KBM-7 (cell line): ENCODE data around the gene GTF2B.
"Not testable (repeated sequence)": the region's sequence is repeated elsewhere in the genome, so short reads cannot be mapped to it uniquely, and the experiment has no call there.

Experiments used
- DNase-seq: peaks from one replicate; pipeline ENCODE4 v3.0.0-alpha.2; 2015
- in situ Hi-C: fragments of 300-500 bp; cut with MboI; formaldehyde crosslinking; loops from 2 replicates; pipeline ENCODE4 v1.14.3; 2020; ENCODE audit warnings: low sequenced_read_pairs, low pct_unique_long_range_greater_than_20kb, mixed read lengths

Gene GTF2B

GRCh38 chr1:88891318-88891950 lies at the start of gene GTF2B:
GTF2B (minus strand) TSS chr1:88891567; CDS start chr1:88891499, 68 bp downstream.
- in situ Hi-C loops: no loop called here
- DNase-seq: peak; percentile 94

- in situ Hi-C loops, DNase-seq: not testable (repeated sequence)
Observed at GRCh38 chr1:88938528-88938927, 47.2 kb upstream of the GTF2B start.

- DNase-seq: no peak
- in situ Hi-C loops: no loop called here
Observed at GRCh38 chr1:88936760-88937342, 45.5 kb upstream of the GTF2B start.

GRCh38 chr1:88936223-88936523 lies 44.8 kb upstream of the GTF2B start:
- in situ Hi-C loops: no loop called here
- no peak for DNase-seq

GRCh38 chr1:88935522-88936222 lies 44.3 kb upstream of the GTF2B start:
- DNase-seq: peak; percentile 31

GRCh38 chr1:88930176-88930575 lies 38.8 kb upstream of the GTF2B start:
- in situ Hi-C loops, DNase-seq: not testable (repeated sequence)

More at GRCh38 chr1:88935522-88936222, 44.3 kb upstream of the GTF2B start:
- in situ Hi-C loops: no loop called here

- DNase-seq: no peak
- in situ Hi-C loops: no loop called here
Observed at GRCh38 chr1:88923224-88923623, 31.9 kb upstream of the GTF2B start.

- no peak for DNase-seq
- in situ Hi-C loops: no loop called here
Observed at GRCh38 chr1:88922214-88922613, 30.8 kb upstream of the GTF2B start.

GRCh38 chr1:88920845-88921244 lies 29.5 kb upstream of the GTF2B start:
- DNase-seq: no peak

GRCh38 chr1:88917321-88918025 lies 26.1 kb upstream of the GTF2B start:
- peak; percentile 23 for DNase-seq
- in situ Hi-C loops: no loop called here

More at GRCh38 chr1:88920845-88921244, 29.5 kb upstream of the GTF2B start:
- in situ Hi-C loops: no loop called here

GRCh38 chr1:88916883-88917282 lies 25.5 kb upstream of the GTF2B start:
- in situ Hi-C loops: no loop called here
- DNase-seq: no peak

- in situ Hi-C loops, DNase-seq: not testable (repeated sequence)
Observed at GRCh38 chr1:88911800-88912199, 20.4 kb upstream of the GTF2B start.

- DNase-seq: no peak
- in situ Hi-C loops: no loop called here
Observed at GRCh38 chr1:88911161-88911560, 19.8 kb upstream of the GTF2B start.

GRCh38 chr1:88910401-88910800 lies 19.0 kb upstream of the GTF2B start:
- in situ Hi-C loops: no loop called here
- no peak for DNase-seq

GRCh38 chr1:88900883-88901282 lies 9.5 kb upstream of the GTF2B start:
- no peak for DNase-seq
- in situ Hi-C loops: no loop called here

GRCh38 chr1:88897070-88897730 lies 5.8 kb upstream of the GTF2B start:
- no peak for DNase-seq
- in situ Hi-C loops: no loop called here

- in situ Hi-C loops: no loop called here
- DNase-seq: peak; percentile 20
Observed at GRCh38 chr1:88892357-88892877, 1.1 kb upstream of the GTF2B start.

GRCh38 chr1:88891951-88892340 lies 579 bp upstream of the GTF2B start:
- no peak for DNase-seq
- in situ Hi-C loops: no loop called here

GRCh38 chr1:88890791-88891317 lies 513 bp downstream of the GTF2B start:
- in situ Hi-C loops: no loop called here
- peak; percentile 33 for DNase-seq
